Esophagus muscularis mucosa (tissue), 3 donors: ENCODE measurements around the gene WDR35.

Source experiments
- POLR2A ChIP-seq: fragments of 450-650 bp; IDR thresholded peaks from one replicate; pipeline ENCODE4 v1.6.1; 2017; ENCODE audit warnings: antibody characterized with exemption, moderate library complexity, mild to moderate bottlenecking, low read depth
- TF ChIP-seq, protein P1 (sequence below), 3 experiments: fragments of 200-600 bp in 2 of 3; fragments of 450-650 bp in 1 of 3; sonication (generic) in 2 of 3; IDR thresholded peaks; one replicate each; pipeline ENCODE4 v1.5.1; 2017 to 2019; ENCODE audit warnings: antibody characterized with exemption in 3 of 3, mild to moderate bottlenecking in 2 of 3, moderate library complexity in 1 of 3

DNA sequence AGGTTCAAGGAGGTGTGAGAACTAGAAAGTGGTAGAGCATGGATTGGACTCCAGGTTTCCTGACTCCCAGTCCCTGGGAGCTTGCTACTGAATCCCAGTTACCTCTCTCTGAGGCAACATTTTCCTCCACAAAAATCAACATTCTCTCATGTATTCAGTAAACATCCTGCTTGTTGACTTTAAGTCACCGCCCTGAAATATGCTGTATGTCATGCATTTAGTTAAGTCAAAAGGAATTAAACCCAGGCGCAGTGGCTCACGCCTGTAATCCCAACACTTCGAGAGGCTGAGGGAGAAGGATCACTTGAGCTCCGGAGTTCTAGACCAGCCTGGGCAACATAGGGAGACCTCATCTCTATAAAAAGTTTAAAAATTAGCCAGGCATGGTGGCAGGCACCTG lies 18.8 kb upstream of the WDR35 start:
- TF ChIP-seq, protein P1, sequence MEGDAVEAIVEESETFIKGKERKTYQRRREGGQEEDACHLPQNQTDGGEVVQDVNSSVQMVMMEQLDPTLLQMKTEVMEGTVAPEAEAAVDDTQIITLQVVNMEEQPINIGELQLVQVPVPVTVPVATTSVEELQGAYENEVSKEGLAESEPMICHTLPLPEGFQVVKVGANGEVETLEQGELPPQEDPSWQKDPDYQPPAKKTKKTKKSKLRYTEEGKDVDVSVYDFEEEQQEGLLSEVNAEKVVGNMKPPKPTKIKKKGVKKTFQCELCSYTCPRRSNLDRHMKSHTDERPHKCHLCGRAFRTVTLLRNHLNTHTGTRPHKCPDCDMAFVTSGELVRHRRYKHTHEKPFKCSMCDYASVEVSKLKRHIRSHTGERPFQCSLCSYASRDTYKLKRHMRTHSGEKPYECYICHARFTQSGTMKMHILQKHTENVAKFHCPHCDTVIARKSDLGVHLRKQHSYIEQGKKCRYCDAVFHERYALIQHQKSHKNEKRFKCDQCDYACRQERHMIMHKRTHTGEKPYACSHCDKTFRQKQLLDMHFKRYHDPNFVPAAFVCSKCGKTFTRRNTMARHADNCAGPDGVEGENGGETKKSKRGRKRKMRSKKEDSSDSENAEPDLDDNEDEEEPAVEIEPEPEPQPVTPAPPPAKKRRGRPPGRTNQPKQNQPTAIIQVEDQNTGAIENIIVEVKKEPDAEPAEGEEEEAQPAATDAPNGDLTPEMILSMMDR (IDR thresholded peaks at IDR 0.05): no peak
- TF ChIP-seq POLR2A: no peak
